Measurements from ENCODE around the gene USP32.
A peak's percentile ranks its signal among the peaks of the same experiment; 100 is the strongest.

USP32 gene

DNA sequence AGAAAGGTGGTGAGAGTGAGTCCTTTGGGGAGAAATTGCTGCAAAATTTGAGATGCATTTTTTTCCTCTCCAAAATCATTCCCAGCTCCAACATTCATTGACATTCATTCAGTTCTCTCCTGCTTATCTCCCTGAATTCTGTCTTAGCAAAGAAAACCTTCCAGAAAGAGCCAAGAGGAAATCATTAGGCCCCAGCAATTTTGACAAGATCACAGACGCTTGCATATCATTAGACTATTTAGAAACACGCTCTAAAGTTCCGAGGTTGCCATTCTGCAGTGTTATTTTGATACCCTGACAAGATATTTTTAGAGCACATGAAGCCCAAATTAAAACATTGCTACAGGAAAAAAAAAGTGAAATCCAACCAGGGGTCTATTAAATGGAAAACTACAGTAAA lies 20.8 kb upstream of the USP32 start:
- TF ChIP-seq, protein P1, sequence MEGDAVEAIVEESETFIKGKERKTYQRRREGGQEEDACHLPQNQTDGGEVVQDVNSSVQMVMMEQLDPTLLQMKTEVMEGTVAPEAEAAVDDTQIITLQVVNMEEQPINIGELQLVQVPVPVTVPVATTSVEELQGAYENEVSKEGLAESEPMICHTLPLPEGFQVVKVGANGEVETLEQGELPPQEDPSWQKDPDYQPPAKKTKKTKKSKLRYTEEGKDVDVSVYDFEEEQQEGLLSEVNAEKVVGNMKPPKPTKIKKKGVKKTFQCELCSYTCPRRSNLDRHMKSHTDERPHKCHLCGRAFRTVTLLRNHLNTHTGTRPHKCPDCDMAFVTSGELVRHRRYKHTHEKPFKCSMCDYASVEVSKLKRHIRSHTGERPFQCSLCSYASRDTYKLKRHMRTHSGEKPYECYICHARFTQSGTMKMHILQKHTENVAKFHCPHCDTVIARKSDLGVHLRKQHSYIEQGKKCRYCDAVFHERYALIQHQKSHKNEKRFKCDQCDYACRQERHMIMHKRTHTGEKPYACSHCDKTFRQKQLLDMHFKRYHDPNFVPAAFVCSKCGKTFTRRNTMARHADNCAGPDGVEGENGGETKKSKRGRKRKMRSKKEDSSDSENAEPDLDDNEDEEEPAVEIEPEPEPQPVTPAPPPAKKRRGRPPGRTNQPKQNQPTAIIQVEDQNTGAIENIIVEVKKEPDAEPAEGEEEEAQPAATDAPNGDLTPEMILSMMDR (IDR thresholded peaks at IDR 0.05; ENCODE audit: extremely low read depth, missing control alignments), result no peak
- no peak for DNase-seq (ENCODE audit: low spot score)

DNA sequence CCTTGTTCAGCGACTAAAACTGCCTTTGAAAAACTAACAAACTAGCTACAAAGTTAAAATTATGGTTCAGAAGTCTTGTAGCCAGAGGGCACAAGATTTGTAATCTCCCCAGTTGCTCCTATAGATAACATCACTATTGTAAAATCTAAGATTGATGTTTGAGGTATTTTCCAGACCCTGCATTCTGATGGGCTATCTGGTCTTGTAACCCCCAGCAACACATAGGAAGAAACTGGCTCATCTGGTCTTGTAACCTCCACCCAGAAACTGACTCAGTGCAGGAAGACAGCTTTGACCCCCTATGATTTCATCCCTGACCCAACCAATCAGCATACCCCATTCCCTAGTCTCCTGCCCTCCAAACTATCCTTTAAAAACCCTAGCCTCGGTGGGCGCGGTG lies 18.1 kb upstream of the USP32 start:
- no peak for DNase-seq (ENCODE audit: low spot score)
- TF ChIP-seq, protein P1 (IDR thresholded peaks at IDR 0.05; ENCODE audit: extremely low read depth, missing control alignments), result no peak

DNA sequence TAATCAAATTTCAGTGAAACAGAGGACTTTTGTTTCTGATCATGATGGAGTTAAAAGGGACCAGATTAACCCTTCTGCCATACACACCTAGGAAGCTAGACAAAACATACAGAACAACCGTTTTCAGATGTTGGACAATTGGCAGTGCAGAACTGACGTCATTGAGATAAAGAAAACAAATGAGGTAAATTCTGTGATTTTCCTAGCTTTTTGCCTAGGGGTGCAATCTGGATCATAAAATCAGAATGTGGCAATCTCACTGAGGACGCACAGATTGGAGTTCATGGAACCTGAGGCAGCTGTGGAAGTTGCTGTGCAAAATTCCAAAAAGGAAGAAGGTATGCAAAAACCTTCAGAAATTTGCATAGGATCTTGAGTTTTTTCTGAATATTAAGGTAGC lies 15.0 kb upstream of the USP32 start:
- TF ChIP-seq, protein P1 (IDR thresholded peaks at IDR 0.05; ENCODE audit: extremely low read depth, missing control alignments), result no peak
- no peak for DNase-seq (ENCODE audit: low spot score)

DNA sequence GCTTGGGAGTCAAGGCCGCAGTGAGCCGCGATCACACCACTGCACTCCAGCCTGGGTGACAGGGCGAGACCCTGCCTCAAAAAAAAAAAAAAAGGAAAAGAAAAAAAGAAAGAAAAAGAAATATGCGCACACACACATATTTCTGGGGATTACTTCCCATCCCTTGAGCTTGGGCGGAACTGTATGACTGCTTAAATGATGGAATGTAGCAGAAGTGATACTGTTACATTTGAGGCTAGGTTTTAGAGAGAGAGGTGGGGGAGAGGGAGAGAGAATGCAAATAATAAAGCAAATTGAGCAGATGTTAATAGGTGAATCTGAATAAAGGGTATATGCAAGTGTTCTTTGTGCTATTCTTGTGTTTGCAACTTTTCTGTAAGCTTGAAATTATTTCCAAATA lies 12.0 kb upstream of the USP32 start:
- no peak for DNase-seq (ENCODE audit: low spot score)
- TF ChIP-seq, protein P1 (IDR thresholded peaks at IDR 0.05; ENCODE audit: extremely low read depth, missing control alignments), result no peak

DNA sequence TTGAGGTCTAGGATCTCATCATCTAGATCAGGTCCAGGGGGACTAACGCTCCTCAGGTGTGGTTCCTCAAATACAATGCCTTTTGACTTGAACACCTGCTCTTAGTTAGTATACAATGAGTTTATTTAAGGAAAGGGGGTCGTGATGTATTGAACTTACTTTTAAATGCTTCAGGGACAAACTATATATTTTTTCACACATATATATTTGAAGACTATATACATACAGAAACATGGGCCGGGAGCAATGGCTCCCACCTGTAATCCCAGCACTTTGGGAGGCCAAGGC lies 11.5 kb upstream of the USP32 start:
- TF ChIP-seq, protein P1 (IDR thresholded peaks at IDR 0.05; ENCODE audit: extremely low read depth, missing control alignments), result no peak
- DNase-seq (ENCODE audit: low spot score), result no peak

DNA sequence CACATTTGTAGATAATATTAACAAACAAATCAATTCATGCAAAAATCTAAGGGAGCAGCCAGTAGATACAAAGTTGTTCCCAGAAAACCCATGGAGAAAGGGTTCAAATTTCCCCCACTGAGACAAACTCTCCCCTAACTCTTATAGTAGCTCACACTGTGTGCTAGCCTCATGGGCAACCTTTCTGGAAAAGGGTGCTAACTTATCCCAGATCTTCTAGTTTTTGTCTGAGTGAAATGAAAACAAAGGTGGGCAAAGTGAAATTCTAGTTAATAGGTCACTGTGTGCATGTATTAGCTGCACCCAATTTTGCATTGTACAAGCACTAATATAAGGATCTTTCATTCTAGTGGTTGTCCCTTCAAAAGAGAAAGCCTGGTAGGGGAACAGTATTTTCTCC lies 9.9 kb upstream of the USP32 start:
- no peak for DNase-seq (ENCODE audit: low spot score)
- TF ChIP-seq, protein P1 (IDR thresholded peaks at IDR 0.05; ENCODE audit: extremely low read depth, missing control alignments), result no peak

DNA sequence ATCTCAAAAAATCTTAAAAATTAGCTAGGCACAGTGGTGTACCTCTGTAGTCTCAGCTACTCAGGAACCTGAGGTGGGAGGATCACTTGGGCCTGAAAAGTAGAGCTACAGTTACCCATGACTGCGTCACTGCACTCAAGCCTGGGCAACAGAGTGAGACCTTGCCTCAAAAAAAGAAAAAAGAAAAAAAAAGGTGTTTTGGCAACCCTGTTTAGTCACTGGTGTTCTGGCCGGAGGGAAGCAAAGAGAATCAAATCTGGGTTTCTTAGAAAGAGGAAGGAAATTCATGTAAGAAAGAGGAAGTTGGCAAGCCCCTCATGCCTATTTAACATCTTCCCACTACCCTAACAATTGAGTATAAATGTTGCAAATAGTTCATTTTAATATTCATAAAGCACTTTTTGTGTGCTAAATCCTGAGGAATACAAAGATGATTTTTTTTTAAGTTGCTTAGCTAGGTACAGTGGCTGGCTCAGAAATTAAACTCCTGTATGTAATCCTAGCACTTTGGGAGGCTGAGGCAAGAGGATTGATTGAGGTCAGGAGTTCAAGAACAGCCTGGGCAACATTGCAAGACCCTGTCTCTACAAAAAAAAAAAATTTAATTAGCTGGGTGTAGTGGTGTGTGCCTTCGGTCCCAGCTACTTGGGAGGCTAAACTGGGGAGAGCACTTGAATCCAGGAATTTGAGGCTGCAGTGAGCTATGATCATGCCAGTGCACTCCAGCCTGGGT lies 6.5 kb upstream of the USP32 start:
- peak; percentile 37 for DNase-seq (ENCODE audit: low spot score)
- TF ChIP-seq, protein P1 (IDR thresholded peaks at IDR 0.05; ENCODE audit: extremely low read depth, missing control alignments), result no peak
